Stimulated activated CD8-positive, alpha-beta memory T cell treated with anti-CD3 and anti-CD28 coated beads, Interleukin-12 subunit alpha, Interleukin-12 subunit beta, amount 100 ng/mL, for 24 hours (primary cell): Measurements from ENCODE around the gene NDUFV2.
"Not testable (repeated sequence)": the region's sequence is repeated elsewhere in the genome, so short reads cannot be mapped to it uniquely, and the experiment has no call there.

Experiments
- DNase-seq: peaks from one replicate; pipeline ENCODE4 v3.0.0-alpha.2; 2020; ENCODE audit errors: extremely low read depth

NDUFV2 gene

GRCh38 chr18:9102508-9103375 lies at the start of gene NDUFV2:
Gene NDUFV2, plus strand, starts transcription at chr18:9102699. Its CDS starts 45 bp downstream, at chr18:9102744.
- peak; percentile 97 for DNase-seq

DNA sequence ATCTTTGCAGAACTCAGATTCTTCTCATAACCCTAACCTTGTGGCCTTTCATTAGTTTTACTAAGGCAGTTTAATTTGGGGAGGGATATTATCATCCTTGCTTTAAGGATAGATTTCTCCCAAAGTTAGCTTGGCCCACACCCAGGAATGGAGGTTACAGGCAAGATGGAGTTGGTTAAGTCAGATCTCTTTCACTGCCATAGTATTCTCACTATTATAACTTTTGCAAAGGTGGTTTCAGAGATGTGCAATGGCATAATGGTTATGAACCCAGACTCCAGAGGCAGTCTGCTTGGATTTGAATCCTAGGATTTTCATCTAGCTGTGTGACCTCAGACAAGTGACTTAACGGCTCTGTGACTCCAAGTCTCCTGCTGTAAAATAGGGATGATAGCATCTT lies 48.7 kb upstream of the NDUFV2 start:
- DNase-seq = no peak

DNA sequence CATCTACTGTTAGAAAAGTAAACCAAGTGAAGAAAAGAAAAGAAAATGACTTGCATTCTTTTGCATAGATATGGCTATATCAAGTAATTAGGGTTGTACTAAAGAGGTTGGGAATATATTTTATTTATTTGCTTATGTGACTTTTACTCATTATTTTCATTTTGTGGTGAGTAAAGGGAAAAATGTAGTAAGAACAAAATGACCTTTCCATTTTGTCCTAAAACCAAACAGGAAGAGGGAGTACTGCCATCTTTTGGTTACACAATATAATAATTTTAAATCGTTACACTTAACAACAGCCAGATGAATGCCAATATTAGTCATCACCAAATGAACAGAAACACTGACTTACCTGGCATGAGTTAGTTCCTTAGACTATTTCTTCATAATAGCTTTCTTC lies 47.3 kb upstream of the NDUFV2 start:
- no peak for DNase-seq

DNA sequence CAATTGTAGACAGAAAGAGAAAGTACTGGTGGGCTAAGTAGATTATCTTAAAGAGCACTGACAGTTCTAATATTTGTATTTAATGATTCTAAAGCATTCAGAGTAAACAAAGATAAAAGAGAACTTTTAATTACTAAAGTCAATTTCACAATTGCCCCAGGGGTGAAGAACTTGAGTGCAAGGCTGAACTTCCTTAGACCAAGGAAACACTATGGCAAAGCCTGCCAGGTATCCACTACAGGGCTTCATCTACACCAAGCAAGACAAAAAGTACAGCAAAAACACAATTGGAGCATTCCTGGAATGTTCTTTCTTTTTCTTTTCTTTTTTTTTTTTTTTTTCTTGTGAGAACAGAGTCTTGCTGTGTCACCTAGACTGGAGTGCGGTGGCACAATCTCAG lies 46.9 kb upstream of the NDUFV2 start:
- DNase-seq = no peak

DNA sequence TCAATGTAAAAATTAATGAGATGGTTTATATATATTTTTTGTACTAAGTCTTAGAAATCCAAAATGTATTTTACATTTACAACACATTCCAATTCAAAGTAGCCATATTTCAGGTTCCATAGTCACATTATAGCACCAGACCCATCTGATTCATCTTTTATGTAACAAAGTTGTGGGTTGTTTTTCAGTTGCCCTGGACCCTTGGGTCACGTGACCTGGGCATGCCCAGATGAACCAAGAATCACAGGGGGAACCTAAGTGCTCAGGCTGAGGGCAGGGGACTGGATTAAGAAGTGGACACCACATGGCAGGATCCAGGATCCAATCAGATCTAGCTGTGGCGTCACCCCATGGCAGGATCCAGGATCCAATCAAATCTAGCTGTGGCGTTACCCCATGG lies 44.9 kb upstream of the NDUFV2 start:
- no peak for DNase-seq

DNA sequence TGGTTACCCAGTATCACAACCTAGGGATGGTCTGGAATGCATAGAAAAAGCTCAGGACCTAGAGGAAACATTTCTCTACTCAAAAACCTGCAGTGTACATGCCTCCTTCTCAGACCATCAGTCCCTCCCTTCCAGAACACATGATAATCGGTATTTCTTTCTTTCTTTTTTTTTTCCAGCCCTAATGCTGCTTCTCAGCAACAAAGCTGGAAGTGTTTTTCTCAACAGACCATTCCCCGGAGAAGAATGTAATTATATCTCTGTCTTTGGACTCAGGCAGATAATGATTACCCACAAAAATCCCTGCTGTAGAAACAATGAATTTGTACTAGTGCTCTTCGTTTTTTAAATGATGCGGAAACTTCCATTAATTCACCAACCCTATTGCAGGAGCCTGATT lies 44.1 kb upstream of the NDUFV2 start:
- no peak for DNase-seq

DNA sequence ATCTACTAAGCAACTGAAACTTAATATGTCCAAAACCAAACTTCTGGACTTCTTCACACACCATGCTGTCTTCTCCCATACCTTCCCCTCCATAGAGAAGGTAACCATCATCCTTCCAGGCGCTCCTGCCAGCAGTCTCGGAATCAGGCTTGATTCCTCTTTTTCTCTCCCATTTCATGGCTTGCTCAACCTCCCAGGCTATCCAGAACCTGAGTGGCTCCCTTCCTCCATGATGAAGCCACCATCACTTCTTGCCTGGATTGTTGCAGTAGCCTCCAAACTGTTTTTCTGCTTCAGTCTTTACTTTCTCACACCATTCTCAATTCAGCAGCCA lies 40.1 kb upstream of the NDUFV2 start:
- no peak for DNase-seq

DNA sequence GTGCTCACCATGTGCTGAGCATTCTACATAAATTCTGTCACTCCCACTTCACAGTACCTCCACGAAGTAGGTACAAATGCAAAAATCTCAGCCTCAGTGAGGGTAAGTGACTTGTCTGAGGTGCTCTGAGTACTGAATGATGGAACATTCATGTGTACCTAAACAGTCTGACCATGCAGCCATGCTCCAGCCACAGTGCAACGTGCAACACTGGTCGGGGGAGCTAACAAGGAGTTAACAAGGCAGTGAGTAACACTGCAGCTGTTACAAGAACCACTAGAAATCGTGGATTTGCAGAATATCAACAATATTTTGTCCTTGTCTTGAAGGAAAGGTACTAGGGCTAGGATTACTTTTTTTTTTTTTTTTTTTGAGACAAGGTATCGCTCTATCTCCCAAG lies 36.6 kb upstream of the NDUFV2 start:
- DNase-seq = no peak

DNA sequence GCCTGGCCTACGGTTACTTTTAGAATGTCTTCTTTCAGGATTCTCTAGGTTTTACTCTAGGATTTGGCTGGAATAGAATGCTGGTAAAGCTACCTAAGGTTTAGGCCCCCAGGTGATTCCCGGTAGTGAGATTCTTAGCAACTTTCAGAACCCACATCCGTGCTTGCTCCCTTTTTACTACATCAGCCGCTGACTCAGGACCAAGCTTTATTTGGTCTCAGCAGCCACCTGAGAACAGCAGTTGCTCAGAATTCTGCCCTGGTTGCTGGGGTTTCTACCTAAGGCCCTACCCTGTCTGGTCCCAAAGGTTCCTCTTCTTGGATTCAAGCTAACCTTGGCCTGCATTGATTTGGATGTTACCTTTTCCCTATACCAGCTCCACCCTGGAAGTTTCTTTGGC lies 36.1 kb upstream of the NDUFV2 start:
- no peak for DNase-seq

GRCh38 chr18:9066817-9067306 lies 35.6 kb upstream of the NDUFV2 start:
- no peak for DNase-seq

DNA sequence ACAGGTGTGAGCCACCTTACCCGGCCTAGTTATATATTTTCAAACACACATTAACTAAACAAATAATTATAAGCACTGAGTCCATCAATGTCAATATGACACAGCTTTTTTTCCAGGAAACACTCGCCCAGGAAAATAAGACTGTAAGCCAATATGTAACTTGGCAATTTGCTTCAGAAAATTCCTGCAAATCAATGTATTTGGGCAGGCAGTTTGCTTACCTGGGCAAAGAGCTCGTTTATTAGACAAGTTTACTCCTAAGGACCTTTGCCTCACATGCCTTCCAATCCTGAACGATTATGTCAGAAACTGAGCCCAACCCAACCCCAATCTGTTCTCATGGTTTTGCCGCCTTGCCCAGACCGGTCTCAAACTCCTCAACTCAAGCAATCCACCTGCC lies 34.7 kb upstream of the NDUFV2 start:
- no peak for DNase-seq

DNA sequence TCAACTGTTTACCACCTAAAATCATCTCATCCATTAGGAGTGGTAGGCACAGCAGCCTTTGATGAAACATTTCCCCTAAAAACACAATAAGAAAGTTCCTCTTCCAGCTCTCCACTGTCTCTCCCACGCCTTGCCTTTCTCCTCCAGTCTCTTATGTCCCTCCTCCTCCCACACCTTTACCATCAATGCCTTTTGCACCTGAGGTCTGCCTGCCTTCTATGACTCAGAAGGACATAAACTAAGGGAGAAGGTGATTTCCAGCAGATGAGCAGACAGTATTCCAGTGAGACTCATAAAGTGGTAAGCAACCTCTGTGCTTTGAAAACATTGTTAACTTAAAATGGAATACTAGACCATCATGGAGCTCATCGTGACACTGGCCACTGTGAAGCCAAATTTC lies 34.2 kb upstream of the NDUFV2 start:
- DNase-seq = no peak

GRCh38 chr18:9069601-9070000 lies 32.9 kb upstream of the NDUFV2 start:
- DNase-seq = no peak

GRCh38 chr18:9070212-9070611 lies 32.3 kb upstream of the NDUFV2 start:
- no peak for DNase-seq

DNA sequence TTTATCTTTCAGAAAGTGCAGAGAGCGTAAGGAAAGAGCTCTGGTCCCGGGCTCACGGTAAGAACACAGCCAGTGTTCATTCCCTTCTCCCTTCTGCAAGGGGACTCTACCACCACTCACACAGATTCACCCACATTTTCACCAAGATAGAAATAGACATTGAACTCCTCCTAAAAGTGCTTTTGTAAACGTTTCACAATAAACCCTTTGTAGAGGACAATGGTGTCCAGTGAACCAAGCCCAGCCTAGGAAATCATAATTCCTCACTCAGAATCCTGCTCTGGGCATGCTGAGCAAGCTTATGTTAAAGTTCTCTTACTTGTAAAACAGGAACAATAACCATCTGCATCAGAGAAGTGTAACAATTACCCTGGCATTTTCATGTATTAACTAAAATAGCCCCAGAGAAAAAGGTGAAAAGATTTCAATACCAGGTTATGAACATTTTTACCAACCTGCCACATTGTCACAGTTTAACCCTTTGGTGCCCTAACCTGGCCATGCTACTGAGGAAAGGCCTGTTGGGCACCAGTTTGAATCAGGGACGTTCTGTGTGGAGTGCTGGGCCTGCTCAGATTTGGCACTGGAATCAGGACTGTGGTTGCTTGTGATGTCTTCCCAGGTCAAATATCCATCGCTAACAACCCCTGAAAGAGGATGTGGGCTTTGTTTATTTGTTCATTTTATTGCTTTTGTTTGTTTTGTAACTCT lies 22.5 kb upstream of the NDUFV2 start:
- no peak for DNase-seq

DNA sequence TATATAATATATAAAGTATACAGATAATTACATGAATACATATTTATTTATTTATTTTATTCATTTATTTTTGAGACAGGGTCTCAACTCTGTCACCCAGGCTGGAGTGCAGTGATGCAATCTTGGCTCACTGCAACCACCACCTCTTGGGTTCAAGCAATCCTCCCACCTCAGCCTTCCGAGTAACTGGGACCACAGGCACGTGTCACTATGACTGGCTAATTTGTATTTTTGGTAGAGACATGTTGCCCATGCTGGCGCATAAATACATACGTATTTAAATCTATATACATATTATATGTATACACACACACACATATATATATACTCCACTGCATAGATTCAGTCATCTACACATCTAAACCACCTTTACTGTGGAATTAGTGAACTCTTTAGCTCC lies 20.6 kb upstream of the NDUFV2 start:
- no peak for DNase-seq

DNA sequence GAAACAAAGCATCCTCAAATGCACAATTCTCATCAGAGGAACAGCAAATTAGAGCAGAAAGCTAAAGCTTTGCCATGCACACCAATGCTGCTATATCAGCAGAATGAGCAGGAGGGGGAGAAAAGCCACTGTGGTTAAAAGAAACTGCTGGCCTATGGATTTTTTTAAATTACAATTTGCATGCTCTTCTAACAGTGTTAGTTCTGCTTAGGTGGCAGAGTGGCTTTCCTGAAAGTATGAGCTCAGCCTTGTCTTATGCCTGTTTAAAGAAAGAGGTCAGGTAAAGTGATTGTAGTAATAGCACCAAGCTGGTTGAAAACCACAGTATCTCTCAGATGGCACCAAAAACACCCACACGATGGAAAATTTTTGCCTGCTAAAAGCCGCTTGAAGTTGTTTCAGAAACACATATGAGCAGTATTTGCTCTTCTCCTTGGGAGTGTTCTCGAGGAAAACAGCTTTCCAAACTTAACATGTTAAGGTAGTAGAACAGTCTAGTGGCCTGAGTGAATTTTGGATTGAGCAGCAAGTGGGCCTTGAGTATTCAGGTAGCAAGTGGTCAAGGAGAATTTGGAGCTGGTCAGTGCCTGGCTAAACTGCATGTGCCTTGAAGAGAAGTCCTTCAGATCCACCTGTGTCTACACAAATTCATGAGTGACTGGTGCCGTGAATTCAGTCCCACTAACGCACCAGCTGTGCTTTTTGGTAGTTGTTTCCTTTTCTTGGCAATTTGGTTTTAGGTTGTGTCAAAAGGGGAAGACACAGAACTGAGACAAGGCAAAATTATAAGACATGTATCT lies 19.6 kb upstream of the NDUFV2 start:
- no peak for DNase-seq

GRCh38 chr18:9086015-9086414 lies 16.5 kb upstream of the NDUFV2 start:
- DNase-seq = no peak

GRCh38 chr18:9086624-9087023 lies 15.9 kb upstream of the NDUFV2 start:
- DNase-seq = no peak

GRCh38 chr18:9087144-9087543 lies 15.4 kb upstream of the NDUFV2 start:
- no peak for DNase-seq

- DNase-seq = no peak
Observed at GRCh38 chr18:9088252-9088651, 14.2 kb upstream of the NDUFV2 start.

DNA sequence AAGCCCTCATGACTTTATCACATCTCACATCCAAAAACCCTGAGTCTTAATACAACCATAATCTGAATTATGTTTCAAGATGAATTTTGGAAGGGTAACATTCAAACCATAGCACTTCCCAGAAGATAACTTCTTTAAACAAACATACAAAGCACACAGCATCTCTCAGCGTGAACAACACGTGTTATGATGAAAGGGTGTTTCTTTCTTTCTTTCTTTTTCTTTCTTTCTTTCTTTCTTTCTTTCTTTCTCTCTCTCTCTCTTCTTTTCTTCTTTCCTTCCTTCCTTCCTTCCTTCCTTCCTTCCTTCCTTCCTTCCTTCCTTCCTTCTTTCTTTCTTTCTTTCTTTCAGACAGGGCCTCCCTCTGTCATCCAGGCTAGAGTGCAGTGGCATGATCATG lies 13.8 kb upstream of the NDUFV2 start:
- DNase-seq = not testable (repeated sequence)
